Bronchial epithelial cell (primary cell): Measurements from ENCODE around the gene C1orf21. TPM values are rescaled to one million over a fixed set of nuclear protein-coding genes. Genes with fewer than 3 reads are reported as not detected.

Source experiments
- DNase-seq: peaks from one replicate; pipeline ENCODE4 v3.0.0-alpha.2; 2010; ENCODE audit warnings: low read depth
- FAIRE-seq: peaks from 2 replicates; lab custom pipeline; 2011; peaks lifted over from hg19 to GRCh38; lab: Jason Lieb, UNC
- H3K27me3 ChIP-seq: 2 replicates; pipeline ENCODE4 v1.5.1; 2011; ENCODE audit warnings: low read length; ENCODE audit not compliant: control insufficient read depth, insufficient read depth
- H3K36me3 ChIP-seq: 2 replicates; pipeline ENCODE4 v1.5.1; 2011; ENCODE audit warnings: low read length; ENCODE audit not compliant: control insufficient read depth, insufficient read depth
- H3K4me3 ChIP-seq: 2 replicates; pipeline ENCODE4 v1.5.1; 2011; ENCODE audit warnings: mild to moderate bottlenecking, low read depth, low read length, control low read depth
- CTCF ChIP-seq: IDR thresholded peaks from 2 replicates; pipeline ENCODE4 v1.5.1; 2011; ENCODE audit warnings: mild to moderate bottlenecking, moderate library complexity, low read length, control low read depth, inconsistent platforms; ENCODE audit not compliant: insufficient read depth, severe bottlenecking
- total RNA-seq: library from RNA; depleted of rRNA; stranded (reverse); fragments of >200 nt; gene quantifications from 2 replicates; pipeline ENCODE4 v1.2.1, GENCODE V29; 2014

Gene C1orf21
- total RNA-seq, 1 donor from 2014 or later: 10.3 TPM

- DNase-seq: no peak
- Histone ChIP-seq H3K27me3 (no peaks in the 10 kb centered on the region), H3K4me3 (no peak overlapping the region), H3K36me3 (no peaks in the 10 kb centered on the region)
- no peak for TF ChIP-seq CTCF
- FAIRE-seq: no peak
Observed at GRCh38 chr1:184354719-184355118, 32.1 kb upstream of the C1orf21 start.

- FAIRE-seq (no peak), DNase-seq (no peak)
- TF ChIP-seq CTCF: no peak
- Histone ChIP-seq H3K4me3 (no peak overlapping the region), H3K27me3 (no peaks in the 10 kb centered on the region), H3K36me3 (no peaks in the 10 kb centered on the region)
Observed at GRCh38 chr1:184356891-184357290, 29.9 kb upstream of the C1orf21 start.

GRCh38 chr1:184358256-184358655 is 28.6 kb upstream of the C1orf21 start:
- DNase-seq: no peak
- no peak for TF ChIP-seq CTCF
- Histone ChIP-seq H3K36me3 (no peaks in the 10 kb centered on the region), H3K4me3 (no peak overlapping the region), H3K27me3 (no peaks in the 10 kb centered on the region)
- FAIRE-seq: no peak

GRCh38 chr1:184359909-184360308 is 26.9 kb upstream of the C1orf21 start:
- DNase-seq (no peak), FAIRE-seq (no peak)
- no peak overlapping the region for H3K4me3 ChIP-seq
- TF ChIP-seq CTCF: no peak
- no peaks in the 10 kb centered on the region for H3K36me3 ChIP-seq
- H3K27me3 ChIP-seq: no peaks in the 10 kb centered on the region

- H3K36me3 ChIP-seq: no peaks in the 10 kb centered on the region
- peak; percentile 55 for FAIRE-seq
- no peaks in the 10 kb centered on the region for H3K27me3 ChIP-seq
- no peak overlapping the region for H3K4me3 ChIP-seq
- DNase-seq: no peak
- TF ChIP-seq CTCF: no peak
Observed at GRCh38 chr1:184362876-184363275, 24.0 kb upstream of the C1orf21 start.

- TF ChIP-seq CTCF: no peak
- Histone ChIP-seq H3K36me3 (no peaks in the 10 kb centered on the region), H3K27me3 (peaks cover 2% of the 10 kb centered on the region), H3K4me3 (no peak overlapping the region)
- DNase-seq (no peak), FAIRE-seq (no peak)
Observed at GRCh38 chr1:184365699-184366098, 21.1 kb upstream of the C1orf21 start.
